ENCODE results near the gene TRAF1.

Gene TRAF1

DNA sequence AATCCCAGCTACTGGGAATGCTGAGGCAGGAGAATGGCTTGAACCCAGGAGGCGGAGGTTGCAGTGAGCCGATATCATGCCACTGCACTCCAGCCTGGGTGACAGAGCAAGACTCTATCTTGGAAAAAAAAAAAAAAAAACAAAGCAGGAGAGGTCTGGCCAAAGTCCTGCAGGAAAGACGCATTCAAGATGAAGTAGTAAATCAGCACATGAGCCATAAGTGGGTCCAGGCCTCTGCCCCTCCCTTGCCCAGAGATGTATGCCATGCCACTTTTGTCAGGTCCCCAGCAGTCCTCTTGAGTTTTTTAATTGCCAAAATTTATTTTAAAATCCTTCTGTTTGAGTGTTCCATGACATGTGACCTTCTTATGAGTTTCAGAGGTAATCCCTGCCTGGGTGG, 41.1 kb downstream of the TRAF1 start:
- Histone ChIP-seq H3K4me3 (no peak overlapping the region), H4K20me1 (no peaks in the 10 kb centered on the region), H3K4me2 (peak overlapping the region in 10 of 11 experiments; percentile 61 to 94 (median 78); a peak in 20 of 22 replicates), H3K36me3 (no peaks in the 10 kb centered on the region), H3K27me3 (no peaks in the 10 kb centered on the region), H3K27ac (peak overlapping the region in 8 of 11 experiments; percentile 10 to 94 (median 76); a peak in 14 of 22 replicates), H3K9me3 (replicated peaks in 1 of 11) (0 out of 22 replicates have a peak, but pooled peaks cover 0 to 6% (median 0%) of the 10 kb centered on the region in 11 experiments), H3K4me1 (peaks cover 23 to 98% (median 88%) of the 10 kb centered on the region in 10 experiments), H3K9ac (peak overlapping the region in 8 of 11 experiments; percentile 1 to 74 (median 50); a peak in 11 of 22 replicates)
- TF ChIP-seq Cebpa-rat (IDR thresholded peaks at IDR 0.05), result no peak

DNA sequence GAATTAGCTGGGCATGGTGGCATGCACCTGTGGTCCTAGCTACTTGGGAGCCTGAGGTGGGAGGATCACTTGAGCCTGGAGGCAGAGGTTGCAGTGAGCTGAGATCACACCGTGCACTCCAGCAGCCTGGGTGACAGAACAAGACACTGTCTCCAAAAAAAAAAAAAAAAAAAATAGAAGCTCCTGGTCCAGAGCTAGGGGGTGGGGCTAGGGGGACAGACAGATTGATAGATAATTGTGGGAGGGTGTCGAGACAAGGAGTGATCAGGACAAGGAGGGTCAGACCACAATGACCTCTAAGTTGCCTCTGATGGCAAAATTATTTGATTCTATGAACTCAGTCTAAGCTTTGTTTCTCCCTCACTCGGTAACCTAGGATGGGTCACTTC, 43.0 kb downstream of the TRAF1 start:
- H3K36me3 ChIP-seq, result no peaks in the 10 kb centered on the region
- H3K4me3 ChIP-seq, result no peak overlapping the region
- H3K27me3 ChIP-seq, result no peaks in the 10 kb centered on the region
- peak overlapping the region in 1 of 11 experiments; percentile 30; a peak in 1 of 22 replicates for H3K27ac ChIP-seq
- no peaks in the 10 kb centered on the region for H4K20me1 ChIP-seq
- no peak overlapping the region for H3K9ac ChIP-seq
- peak overlapping the region in 9 of 11 experiments; percentile 12 to 63 (median 48); a peak in 15 of 22 replicates for H3K4me2 ChIP-seq
- no peak for TF ChIP-seq Cebpa-rat (IDR thresholded peaks at IDR 0.05)
- 0 out of 22 replicates have a peak, but pooled peaks cover 0 to 6% (median 0%) of the 10 kb centered on the region in 11 experiments for H3K9me3 ChIP-seq (replicated peaks in 1 of 11)
- peaks cover 14 to 98% (median 83%) of the 10 kb centered on the region in 10 experiments for H3K4me1 ChIP-seq

- H3K4me1 ChIP-seq, result peaks cover 19 to 98% (median 83%) of the 10 kb centered on the region in 10 experiments
- H3K27me3 ChIP-seq, result no peaks in the 10 kb centered on the region
- H3K4me2 ChIP-seq, result peak overlapping the region in 9 of 11 experiments; percentile 12 to 63 (median 48); a peak in 17 of 22 replicates
- 0 out of 22 replicates have a peak, but pooled peaks cover 0 to 6% (median 0%) of the 10 kb centered on the region in 11 experiments for H3K9me3 ChIP-seq (replicated peaks in 1 of 11)
- TF ChIP-seq Cebpa-rat (IDR thresholded peaks at IDR 0.05), result no peak
- peak overlapping the region in 2 of 11 experiments; percentile 25 to 30; a peak in 2 of 22 replicates for H3K27ac ChIP-seq
- no peaks in the 10 kb centered on the region for H3K36me3 ChIP-seq
- H3K9ac ChIP-seq, result no peak overlapping the region
- H3K4me3 ChIP-seq, result no peak overlapping the region
- H4K20me1 ChIP-seq, result no peaks in the 10 kb centered on the region
These were observed 43.5 kb downstream of the TRAF1 start for GRCh38 chr9:120882935-120883607.

DNA sequence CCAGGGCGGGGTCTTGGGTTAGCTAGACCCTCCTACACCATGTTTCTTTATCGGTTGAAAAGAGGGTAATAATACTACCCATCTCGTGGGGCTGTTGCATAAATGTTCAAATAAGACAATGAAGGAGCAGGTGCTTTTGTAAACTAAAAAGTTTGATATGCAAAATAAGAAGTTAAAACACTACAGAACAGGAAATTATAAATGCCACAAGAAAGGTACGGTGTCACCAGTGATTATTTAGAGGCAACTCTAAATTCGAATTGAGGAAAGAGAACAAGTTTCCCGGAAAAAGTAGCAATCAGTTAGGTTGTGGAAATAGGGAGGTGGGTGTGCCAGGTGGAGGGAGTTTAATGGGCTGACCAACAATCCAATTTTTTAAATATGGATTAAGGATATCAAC, 47.1 kb downstream of the TRAF1 start:
- Histone ChIP-seq H4K20me1 (no peaks in the 10 kb centered on the region), H3K4me3 (no peak overlapping the region), H3K9ac (0 out of 22 replicates have a peak overlapping the region, but pooled peaks of 1 of the 11 experiments have one; percentile 91), H3K36me3 (peaks cover 0 to 11% (median 4%) of the 10 kb centered on the region in 11 experiments; a peak in 16 of 22 replicates), H3K27ac (no peak overlapping the region), H3K9me3 (replicated peaks in 1 of 11) (0 out of 22 replicates have a peak, but pooled peaks cover 0 to 6% (median 0%) of the 10 kb centered on the region in 11 experiments), H3K4me1 (peaks cover 30 to 87% (median 70%) of the 10 kb centered on the region in 10 experiments), H3K27me3 (no peaks in the 10 kb centered on the region), H3K4me2 (peak overlapping the region in 9 of 11 experiments; percentile 81 to 97 (median 91); a peak in 16 of 22 replicates)
- no peak for TF ChIP-seq Cebpa-rat (IDR thresholded peaks at IDR 0.05)

GRCh38 chr9:120878188-120879130, 48.1 kb downstream of the TRAF1 start:
- Histone ChIP-seq H3K36me3 (peaks cover 10 to 21% (median 14%) of the 10 kb centered on the region in 11 experiments; a peak in 21 of 22 replicates), H3K4me3 (peak overlapping the region; percentile 63 to 81 (median 72); a peak in 19 of 20 replicates), H3K4me1 (peaks cover 32 to 88% (median 71%) of the 10 kb centered on the region in 10 experiments), H3K27me3 (no peaks in the 10 kb centered on the region), H3K9ac (peak overlapping the region; percentile 79 to 96 (median 91)), H4K20me1 (no peaks in the 10 kb centered on the region), H3K4me2 (peak overlapping the region; percentile 81 to 97 (median 92)), H3K9me3 (replicated peaks in 1 of 11) (0 out of 22 replicates have a peak, but pooled peaks cover 0 to 6% (median 0%) of the 10 kb centered on the region in 11 experiments), H3K27ac (peak overlapping the region; percentile 61 to 98 (median 95); a peak in 19 of 22 replicates)
- TF ChIP-seq Cebpa-rat (IDR thresholded peaks at IDR 0.05), result no peak

DNA sequence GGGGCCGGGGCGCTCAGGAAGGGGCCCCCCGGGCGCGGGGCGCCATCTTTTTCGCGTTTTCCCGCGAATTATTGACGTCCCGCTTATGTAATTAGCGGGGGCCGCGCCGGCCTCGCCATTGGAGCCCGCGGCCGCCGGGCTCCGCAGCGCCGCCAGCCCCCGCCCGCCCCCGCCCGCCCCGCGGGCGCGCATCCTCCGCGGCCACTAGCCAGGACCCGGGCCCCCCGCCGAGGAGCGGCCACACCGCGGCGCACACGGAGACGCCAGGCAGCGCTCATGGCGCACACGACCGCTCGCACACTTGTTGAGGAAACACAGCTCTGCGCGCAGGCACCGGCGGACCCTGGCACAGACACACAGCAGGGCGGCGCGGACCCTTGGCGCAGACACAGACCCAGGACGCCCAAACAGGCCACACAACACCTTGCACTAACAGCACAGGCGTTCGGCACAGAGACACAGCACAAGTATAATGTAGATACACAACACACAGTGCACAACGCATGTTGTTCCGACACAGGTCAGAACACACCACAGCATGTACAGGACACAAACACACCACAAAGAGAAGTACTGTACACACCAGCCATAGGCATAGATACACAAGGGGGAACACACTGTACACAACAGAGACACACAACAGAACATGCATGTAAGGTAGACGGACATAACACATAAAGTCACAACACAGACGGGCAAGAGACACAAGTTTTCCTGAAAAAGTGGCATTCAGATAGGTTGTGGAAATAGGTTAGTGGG, 49.1 kb downstream of the TRAF1 start:
- no peaks in the 10 kb centered on the region for H4K20me1 ChIP-seq
- peak overlapping the region; percentile 81 to 97 (median 92) for H3K4me2 ChIP-seq
- H3K27ac ChIP-seq, result peak overlapping the region; percentile 61 to 98 (median 95); a peak in 21 of 22 replicates
- H3K9me3 ChIP-seq (replicated peaks in 1 of 11), result 0 out of 22 replicates have a peak, but pooled peaks cover 0 to 6% (median 0%) of the 10 kb centered on the region in 11 experiments
- H3K4me1 ChIP-seq, result peaks cover 32 to 85% (median 67%) of the 10 kb centered on the region in 10 experiments
- TF ChIP-seq Cebpa-rat (IDR thresholded peaks at IDR 0.05), result no peak
- H3K27me3 ChIP-seq, result no peaks in the 10 kb centered on the region
- H3K9ac ChIP-seq, result peak overlapping the region; percentile 79 to 96 (median 92)
- peak overlapping the region; percentile 63 to 81 (median 72) for H3K4me3 ChIP-seq
- peaks cover 18 to 31% (median 24%) of the 10 kb centered on the region in 11 experiments; a peak in 21 of 22 replicates for H3K36me3 ChIP-seq

GRCh38 chr9:120876842-120877240, 49.8 kb downstream of the TRAF1 start, which contains the start of gene PHF19:
TSS of gene PHF19 (minus strand) at chr9:120877188. CDS start at chr9:120874741, 2,447 bp downstream.
- Histone ChIP-seq H3K4me2 (peak within 1 kb of the TSS; percentile 83 to 97 (median 93)), H4K20me1 (no peaks in the 10 kb centered on the region), H3K27me3 (no peaks in the 10 kb centered on the region), H3K4me3 (peak within 1 kb of the TSS; percentile 63 to 81 (median 72)), H3K4me1 (peaks cover 32 to 79% (median 65%) of the 10 kb centered on the region in 10 experiments), H3K9ac (peak within 1 kb of the TSS; percentile 80 to 96 (median 92)), H3K36me3 (peaks cover 23 to 37% (median 30%) of the 10 kb centered on the region in 11 experiments; a peak in 21 of 22 replicates), H3K27ac (peak within 1 kb of the TSS; percentile 61 to 98 (median 95)), H3K9me3 (replicated peaks in 1 of 11) (0 out of 22 replicates have a peak, but pooled peaks cover 0 to 6% (median 0%) of the 10 kb centered on the region in 11 experiments)
- no peak for TF ChIP-seq Cebpa-rat (IDR thresholded peaks at IDR 0.05)

Measured in BLaER1 treated with 17β-estradiol and CSF1 and Interleukin-3, amounts not matched to agents 10 nM and 100 nM (cell line).